Activated T-helper 1 cell treated with anti-CD3 and anti-CD28 coated beads, Interleukin-12 subunit alpha, Interleukin-12 subunit beta, Interleukin-2, Interleukin-4 antibody, amounts not matched to agents 30 ng/mL and 10 ng/mL and 1 ng/mL, durations not matched to agents 14 hours and 24 hours and 36 hours (primary cell): ENCODE data around the gene ATAD1. TPM values are rescaled to one million over a fixed set of nuclear protein-coding genes. Genes with fewer than 3 reads are reported as not detected.
"Not testable (repeated sequence)": the region's sequence is repeated elsewhere in the genome, so short reads cannot be mapped to it uniquely, and the experiment has no call there.

Source experiments
- DNase-seq: peaks from one replicate; pipeline ENCODE4 v3.0.0; 2021; ENCODE audit warnings: low spot score
- H3K27ac Mint-ChIP-seq: one replicate; pipeline ENCODE4 v1.8.0; 2021; ENCODE audit warnings: mild to moderate bottlenecking, mixed read lengths
- H3K27me3 Mint-ChIP-seq: one replicate; pipeline ENCODE4 v1.8.0; 2022; ENCODE audit warnings: mild to moderate bottlenecking, moderate library complexity, mixed read lengths; ENCODE audit not compliant: insufficient read depth
- H3K36me3 Mint-ChIP-seq: one replicate; pipeline ENCODE4 v1.8.0; 2021; ENCODE audit warnings: low read depth, mixed read lengths
- H3K4me1 Mint-ChIP-seq: one replicate; pipeline ENCODE4 v1.8.0; 2021; ENCODE audit warnings: low read depth, mixed read lengths
- H3K4me3 Mint-ChIP-seq: one replicate; pipeline ENCODE4 v1.8.0; 2021; ENCODE audit warnings: mild to moderate bottlenecking, moderate library complexity, mixed read lengths
- H3K9me3 Mint-ChIP-seq: one replicate; pipeline ENCODE4 v1.8.0; 2021; ENCODE audit warnings: mixed read lengths
- intact Hi-C: fragments of 100-400 bp; cut with micrococcal nuclease; formaldehyde crosslinking; loops from one replicate; pipeline ENCODE4 v1.15.1; 2024
- total RNA-seq: library from RNA; stranded (reverse); gene quantifications from 2 replicates; pipeline ENCODE4 v1.2.3, GENCODE V29; 2022

Gene ATAD1, protein sequence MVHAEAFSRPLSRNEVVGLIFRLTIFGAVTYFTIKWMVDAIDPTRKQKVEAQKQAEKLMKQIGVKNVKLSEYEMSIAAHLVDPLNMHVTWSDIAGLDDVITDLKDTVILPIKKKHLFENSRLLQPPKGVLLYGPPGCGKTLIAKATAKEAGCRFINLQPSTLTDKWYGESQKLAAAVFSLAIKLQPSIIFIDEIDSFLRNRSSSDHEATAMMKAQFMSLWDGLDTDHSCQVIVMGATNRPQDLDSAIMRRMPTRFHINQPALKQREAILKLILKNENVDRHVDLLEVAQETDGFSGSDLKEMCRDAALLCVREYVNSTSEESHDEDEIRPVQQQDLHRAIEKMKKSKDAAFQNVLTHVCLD
- 50.1 and 53.0 TPM in 2 replicates for total RNA-seq

DNA sequence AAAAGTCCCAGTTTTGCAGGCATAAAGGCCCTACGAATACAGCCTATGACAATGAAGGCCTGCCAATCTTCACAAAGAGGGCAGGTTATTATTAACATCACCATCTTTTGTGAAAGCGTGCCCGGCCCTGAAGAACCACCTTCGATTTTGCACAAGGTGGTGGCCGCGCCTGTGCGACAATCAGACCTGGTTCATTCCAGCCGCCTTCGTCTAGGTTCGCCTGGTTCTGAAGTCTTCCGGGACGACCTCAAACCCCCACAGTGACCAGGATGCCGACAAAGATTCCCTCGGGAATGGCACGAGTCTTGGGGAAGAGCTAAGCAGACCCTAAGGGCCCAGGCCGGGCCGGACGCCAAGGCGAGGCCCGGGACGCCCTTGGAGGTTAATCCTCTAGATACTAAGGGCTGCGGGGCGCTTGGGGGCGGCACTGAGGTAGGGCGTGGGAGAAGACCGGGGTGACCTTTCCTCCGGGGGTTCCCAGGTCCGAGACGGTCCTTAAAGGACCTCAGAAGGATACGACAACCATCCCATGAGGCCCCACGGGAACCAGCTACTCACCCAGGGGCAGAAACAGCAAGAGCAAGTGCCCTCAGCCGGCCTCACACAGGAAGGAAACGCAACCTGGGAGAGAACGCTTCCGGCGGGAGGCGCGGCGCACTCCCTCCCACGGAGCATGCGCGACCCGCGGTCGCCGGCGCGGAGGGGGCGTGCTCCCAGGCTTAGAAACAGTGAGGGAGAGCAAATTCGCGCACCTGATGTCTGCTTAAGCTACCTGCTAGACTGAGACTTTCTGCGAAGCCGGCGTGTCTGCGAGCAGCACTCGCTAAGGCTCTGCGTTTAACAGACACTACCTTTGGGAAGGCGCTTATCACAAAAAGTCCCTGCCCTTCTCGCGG lies at the start of gene ATAD1:
ATAD1 (minus strand) TSS at position 618 of the 896 bp plus-strand sequence. CDS start 3,627 bp downstream, outside the sequence.
- H3K9me3 Mint-ChIP-seq, result no peaks in the 10 kb centered on the region
- H3K4me1 Mint-ChIP-seq, result peaks cover 40% of the 10 kb centered on the region
- peaks cover 10% of the 10 kb centered on the region for H3K36me3 Mint-ChIP-seq
- intact Hi-C loops, result loop anchor here (1.0 kb wide), 3 partner anchors 44 to 735 kb away; partner anchors contain the start of gene MINPP1
- peak within 1 kb of the TSS; percentile 93 for H3K4me3 Mint-ChIP-seq
- H3K27me3 Mint-ChIP-seq, result peaks cover 4% of the 10 kb centered on the region
- DNase-seq, result peak; percentile 88
- H3K27ac Mint-ChIP-seq, result peak within 1 kb of the TSS; percentile 98

DNA sequence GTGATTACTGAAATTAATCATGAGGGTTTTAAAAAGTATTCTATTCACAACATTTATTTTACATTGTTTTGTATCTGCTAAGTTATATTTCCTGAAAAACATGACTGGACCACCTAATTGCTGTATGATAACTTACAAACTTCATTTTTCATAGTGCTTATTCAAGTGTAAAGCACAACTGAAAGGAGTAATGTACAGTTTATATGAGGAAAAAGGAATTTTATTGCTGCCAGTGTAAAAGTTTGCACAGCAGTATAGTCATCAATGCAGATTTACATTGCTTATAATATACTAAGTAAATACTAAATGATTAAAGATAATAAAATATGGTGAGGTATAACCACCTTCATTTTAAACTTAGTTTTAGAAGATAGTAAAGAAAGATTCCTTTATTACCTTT lies 49.4 kb upstream of the ATAD1 start:
- intact Hi-C loops, result loop anchor here (5.0 to 10.0 kb wide), 3 partner anchors 50 to 1217 kb away; no protein-coding TSS in a partner anchor
- Mint-ChIP-seq H3K9me3 (no peaks in the 10 kb centered on the region), H3K36me3 (peaks cover 26% of the 10 kb centered on the region), H3K27ac (no peak overlapping the region), H3K4me1 (peaks cover 60% of the 10 kb centered on the region), H3K27me3 (no peaks in the 10 kb centered on the region), H3K4me3 (peak overlapping the region; percentile 97)
- no peak for DNase-seq

DNA sequence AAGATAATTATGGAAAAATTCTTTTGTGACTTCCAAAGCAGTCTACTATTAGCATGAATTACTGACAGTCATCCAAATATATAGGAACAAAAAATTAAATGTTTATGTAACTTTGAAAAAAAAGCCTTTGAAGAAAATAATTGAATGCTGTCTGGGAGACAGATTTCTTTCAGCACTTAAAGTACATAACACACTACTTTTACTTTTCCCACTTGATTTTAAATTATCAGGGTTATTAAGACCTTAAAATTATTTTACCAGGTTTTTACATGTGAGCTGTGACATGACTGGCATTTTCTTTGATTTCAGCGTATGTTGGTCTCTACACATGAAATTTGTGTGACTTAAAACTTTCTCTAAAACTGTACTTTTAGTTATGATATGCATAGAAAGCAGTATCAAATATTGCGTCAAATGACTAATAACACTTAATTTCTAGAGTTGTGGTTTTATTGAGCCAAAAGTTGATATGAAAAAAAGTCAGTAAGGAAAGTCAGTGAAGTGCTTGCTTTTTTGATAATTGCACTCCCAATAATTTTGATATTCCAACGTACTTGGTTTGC lies 48.5 kb upstream of the ATAD1 start:
- no peak for DNase-seq
- peak overlapping the region; percentile 34 for H3K27ac Mint-ChIP-seq
- no peaks in the 10 kb centered on the region for H3K9me3 Mint-ChIP-seq
- intact Hi-C loops, result loop anchor here (5.0 to 10.0 kb wide), 3 partner anchors 51 to 1218 kb away; no protein-coding TSS in a partner anchor
- peaks cover 68% of the 10 kb centered on the region for H3K4me1 Mint-ChIP-seq
- no peaks in the 10 kb centered on the region for H3K27me3 Mint-ChIP-seq
- peak overlapping the region; percentile 97 for H3K4me3 Mint-ChIP-seq
- peaks cover 26% of the 10 kb centered on the region for H3K36me3 Mint-ChIP-seq

DNA sequence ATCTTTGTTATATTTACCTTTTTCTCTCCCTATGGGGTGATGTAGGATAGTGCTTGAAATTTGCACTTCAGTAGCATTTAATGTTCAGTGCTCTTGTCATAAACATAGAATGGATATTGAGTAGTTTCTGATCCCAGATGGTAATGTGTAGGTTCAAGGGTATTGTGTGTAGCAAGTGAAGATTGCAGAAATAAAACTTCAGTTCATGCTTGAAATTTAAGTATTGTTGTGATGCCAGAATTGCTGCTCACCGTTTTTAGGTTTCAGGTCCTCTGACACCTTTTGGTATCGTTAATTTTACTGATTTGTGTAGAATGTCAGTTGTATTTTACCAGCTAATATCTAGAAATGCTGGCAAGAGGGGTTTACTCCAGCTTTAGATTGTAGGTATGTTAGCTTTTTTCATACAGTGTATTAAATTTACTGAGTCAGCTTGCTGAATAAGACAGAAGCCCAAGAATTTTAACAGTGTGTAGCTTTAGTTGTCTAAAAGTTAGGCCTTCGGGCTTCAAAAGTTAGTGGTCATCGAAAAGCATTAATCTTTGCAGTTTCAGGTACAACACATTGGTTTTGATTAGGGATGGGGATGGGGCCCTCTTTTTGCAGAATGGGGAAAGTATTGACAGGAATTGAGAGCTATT lies 47.3 kb upstream of the ATAD1 start:
- intact Hi-C loops, result loop anchor here (1.0 to 10.0 kb wide), 5 partner anchors 52 to 1219 kb away; partner anchors contain the start of gene FAS
- Mint-ChIP-seq H3K36me3 (peaks cover 22% of the 10 kb centered on the region), H3K4me1 (peaks cover 69% of the 10 kb centered on the region), H3K27ac (peak overlapping the region; percentile 85), H3K4me3 (peak overlapping the region; percentile 97), H3K9me3 (no peaks in the 10 kb centered on the region), H3K27me3 (peaks cover under 1% of the 10 kb centered on the region)
- no peak for DNase-seq

DNA sequence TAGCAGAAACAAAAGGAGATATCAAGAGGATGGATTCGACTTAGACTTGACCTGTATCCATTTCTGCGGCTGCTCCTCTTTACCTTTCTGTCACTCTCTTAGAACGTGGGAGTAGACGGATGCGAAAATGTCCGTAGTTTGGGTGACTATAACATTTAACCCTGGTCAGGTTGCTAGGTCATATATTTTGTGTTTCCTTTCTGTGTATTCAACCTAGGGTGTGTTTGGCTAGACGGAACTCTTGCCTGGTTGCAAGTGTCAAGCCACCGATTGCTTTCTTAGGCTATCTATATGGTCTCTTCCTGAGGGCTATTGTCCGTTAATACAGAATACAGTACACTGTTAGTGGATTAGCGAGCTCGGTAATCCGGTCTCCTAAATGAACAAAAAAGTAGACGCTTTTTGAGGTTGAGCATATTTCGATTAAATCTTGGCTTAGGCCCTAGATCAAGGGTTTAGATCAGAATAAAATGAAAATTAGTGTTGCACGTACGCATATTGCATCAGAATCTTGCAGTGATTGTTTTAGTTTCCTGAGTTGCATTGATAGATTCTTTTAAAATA lies 46.6 kb upstream of the ATAD1 start:
- H3K4me1 Mint-ChIP-seq, result peaks cover 73% of the 10 kb centered on the region
- peak overlapping the region; percentile 97 for H3K4me3 Mint-ChIP-seq
- peaks cover 5% of the 10 kb centered on the region for H3K27me3 Mint-ChIP-seq
- H3K27ac Mint-ChIP-seq, result peak overlapping the region; percentile 85
- peaks cover 22% of the 10 kb centered on the region for H3K36me3 Mint-ChIP-seq
- DNase-seq, result no peak
- no peaks in the 10 kb centered on the region for H3K9me3 Mint-ChIP-seq
- intact Hi-C loops, result loop anchor here (1.0 to 10.0 kb wide), 8 partner anchors 53 to 1838 kb away; partner anchors contain the start of genes FAS, KIF20B and STAMBPL1

DNA sequence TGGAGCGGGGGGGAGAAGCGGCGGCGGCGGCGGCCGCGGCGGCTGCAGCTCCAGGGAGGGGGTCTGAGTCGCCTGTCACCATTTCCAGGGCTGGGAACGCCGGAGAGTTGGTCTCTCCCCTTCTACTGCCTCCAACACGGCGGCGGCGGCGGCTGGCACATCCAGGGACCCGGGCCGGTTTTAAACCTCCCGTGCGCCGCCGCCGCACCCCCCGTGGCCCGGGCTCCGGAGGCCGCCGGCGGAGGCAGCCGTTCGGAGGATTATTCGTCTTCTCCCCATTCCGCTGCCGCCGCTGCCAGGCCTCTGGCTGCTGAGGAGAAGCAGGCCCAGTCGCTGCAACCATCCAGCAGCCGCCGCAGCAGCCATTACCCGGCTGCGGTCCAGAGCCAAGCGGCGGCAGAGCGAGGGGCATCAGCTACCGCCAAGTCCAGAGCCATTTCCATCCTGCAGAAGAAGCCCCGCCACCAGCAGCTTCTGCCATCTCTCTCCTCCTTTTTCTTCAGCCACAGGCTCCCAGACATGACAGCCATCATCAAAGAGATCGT lies 46.0 kb upstream of the ATAD1 start:
- Mint-ChIP-seq H3K36me3 (peaks cover 22% of the 10 kb centered on the region), H3K4me3 (peak overlapping the region; percentile 97), H3K27ac (peak overlapping the region; percentile 85), H3K4me1 (peaks cover 70% of the 10 kb centered on the region)
- H3K27me3 Mint-ChIP-seq, H3K9me3 Mint-ChIP-seq, DNase-seq: not testable (repeated sequence)
- intact Hi-C loops, result loop anchor here (1.0 to 10.0 kb wide), 7 partner anchors 227 to 1838 kb away; partner anchors contain the start of genes FAS, KIF20B and STAMBPL1

DNA sequence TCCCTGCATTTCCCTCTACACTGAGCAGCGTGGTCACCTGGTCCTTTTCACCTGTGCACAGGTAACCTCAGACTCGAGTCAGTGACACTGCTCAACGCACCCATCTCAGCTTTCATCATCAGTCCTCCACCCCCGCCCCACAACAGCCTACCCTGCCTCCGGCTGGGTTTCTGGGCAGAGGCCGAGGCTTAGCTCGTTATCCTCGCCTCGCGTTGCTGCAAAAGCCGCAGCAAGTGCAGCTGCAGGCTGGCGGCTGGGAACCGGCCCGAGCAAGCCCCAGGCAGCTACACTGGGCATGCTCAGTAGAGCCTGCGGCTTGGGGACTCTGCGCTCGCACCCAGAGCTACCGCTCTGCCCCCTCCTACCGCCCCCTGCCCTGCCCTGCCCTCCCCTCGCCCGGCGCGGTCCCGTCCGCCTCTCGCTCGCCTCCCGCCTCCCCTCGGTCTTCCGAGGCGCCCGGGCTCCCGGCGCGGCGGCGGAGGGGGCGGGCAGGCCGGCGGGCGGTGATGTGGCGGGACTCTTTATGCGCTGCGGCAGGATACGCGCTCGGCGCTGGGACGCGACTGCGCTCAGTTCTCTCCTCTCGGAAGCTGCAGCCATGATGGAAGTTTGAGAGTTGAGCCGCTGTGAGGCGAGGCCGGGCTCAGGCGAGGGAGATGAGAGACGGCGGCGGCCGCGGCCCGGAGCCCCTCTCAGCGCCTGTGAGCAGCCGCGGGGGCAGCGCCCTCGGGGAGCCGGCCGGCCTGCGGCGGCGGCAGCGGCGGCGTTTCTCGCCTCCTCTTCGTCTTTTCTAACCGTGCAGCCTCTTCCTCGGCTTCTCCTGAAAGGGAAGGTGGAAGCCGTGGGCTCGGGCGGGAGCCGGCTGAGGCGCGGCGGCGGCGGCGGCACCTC lies 45.3 kb upstream of the ATAD1 start, which contains the start of the genes KLLN and PTEN:
KLLN (minus strand) TSS at position 481 of the 891 bp plus-strand sequence. CDS start 1,046 bp downstream, outside the sequence.
PTEN (plus strand) TSS at position 573 of the 891 bp plus-strand sequence. CDS start 845 bp downstream, outside the sequence.
- peaks cover 63% of the 10 kb centered on the region for H3K4me1 Mint-ChIP-seq
- peak within 1 kb of the TSS; percentile 97 for H3K4me3 Mint-ChIP-seq
- intact Hi-C loops, result loop anchor here (1.0 to 10.0 kb wide), 6 partner anchors 228 to 1839 kb away; partner anchors contain the start of genes KIF20B and STAMBPL1
- DNase-seq, result peak; percentile 80
- peaks cover 16% of the 10 kb centered on the region for H3K36me3 Mint-ChIP-seq
- H3K9me3 Mint-ChIP-seq, result no peaks in the 10 kb centered on the region
- H3K27ac Mint-ChIP-seq, result peak within 1 kb of the TSS; percentile 92
- H3K27me3 Mint-ChIP-seq, result peaks cover 5% of the 10 kb centered on the region

DNA sequence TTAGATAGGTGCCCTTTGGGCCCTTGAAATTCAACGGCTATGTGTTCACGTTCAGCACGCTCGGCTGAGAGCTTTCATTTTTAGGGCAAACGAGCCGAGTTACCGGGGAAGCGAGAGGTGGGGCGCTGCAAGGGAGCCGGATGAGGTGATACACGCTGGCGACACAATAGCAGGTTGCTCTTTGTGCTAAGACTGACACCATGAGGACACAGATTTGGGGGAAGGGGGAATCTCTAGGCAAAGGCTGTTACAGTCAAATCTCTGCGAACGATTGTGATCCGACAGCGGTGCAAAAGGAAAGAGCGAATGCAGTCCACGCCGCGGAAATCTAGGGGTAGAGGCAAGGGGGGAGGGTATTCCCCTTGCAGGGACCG lies 44.6 kb upstream of the ATAD1 start:
- H3K27me3 Mint-ChIP-seq, result peaks cover 5% of the 10 kb centered on the region
- DNase-seq, result no peak
- peak overlapping the region; percentile 94 for H3K4me3 Mint-ChIP-seq
- H3K27ac Mint-ChIP-seq, result peak overlapping the region; percentile 92
- H3K9me3 Mint-ChIP-seq, result no peaks in the 10 kb centered on the region
- H3K36me3 Mint-ChIP-seq, result peaks cover 16% of the 10 kb centered on the region
- peaks cover 57% of the 10 kb centered on the region for H3K4me1 Mint-ChIP-seq
- intact Hi-C loops, result loop anchor here (1.0 to 10.0 kb wide), 11 partner anchors 44 to 1840 kb away; partner anchors contain the start of genes ATAD1, KIF20B and STAMBPL1

DNA sequence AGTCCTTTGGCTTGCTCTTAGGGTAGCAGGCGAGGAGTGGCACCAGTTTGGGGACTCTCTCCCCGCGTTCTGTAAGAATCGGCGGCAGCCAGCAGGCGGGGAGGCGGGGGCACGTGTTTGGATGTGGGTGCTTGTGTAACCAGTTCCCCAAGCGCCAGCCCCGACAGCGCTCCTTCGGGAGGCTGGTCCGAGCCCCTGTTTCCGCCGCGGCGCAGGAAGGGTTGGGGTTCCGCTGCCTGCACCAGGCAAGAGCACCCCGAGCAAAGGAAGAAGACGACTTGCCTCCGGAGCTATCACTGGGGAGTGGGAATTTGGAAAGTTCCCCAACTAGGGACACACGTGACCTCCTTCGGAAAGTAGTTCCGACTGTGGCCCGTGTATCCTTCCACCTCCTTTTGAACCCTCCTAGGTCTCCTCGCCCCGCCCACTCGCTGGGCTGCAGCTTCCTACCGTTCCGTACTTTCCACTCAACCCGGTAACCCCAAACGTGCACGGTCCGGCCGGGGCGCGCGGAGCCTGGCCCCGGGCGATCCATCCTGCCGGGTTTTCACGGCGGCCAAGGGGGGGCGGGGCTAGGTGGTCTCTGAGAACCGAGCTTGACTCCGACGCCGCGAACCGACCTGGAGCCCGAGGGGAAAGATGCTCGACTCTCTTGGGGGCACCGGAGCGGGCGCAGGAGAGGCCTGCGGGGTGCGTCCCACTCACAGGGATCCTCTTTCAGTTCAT lies 44.1 kb upstream of the ATAD1 start:
- intact Hi-C loops, result loop anchor here (1.0 to 10.0 kb wide), 11 partner anchors 44 to 1840 kb away; partner anchors contain the start of genes ATAD1, KIF20B and STAMBPL1
- H3K36me3 Mint-ChIP-seq, result peaks cover 16% of the 10 kb centered on the region
- peak overlapping the region; percentile 92 for H3K27ac Mint-ChIP-seq

DNA sequence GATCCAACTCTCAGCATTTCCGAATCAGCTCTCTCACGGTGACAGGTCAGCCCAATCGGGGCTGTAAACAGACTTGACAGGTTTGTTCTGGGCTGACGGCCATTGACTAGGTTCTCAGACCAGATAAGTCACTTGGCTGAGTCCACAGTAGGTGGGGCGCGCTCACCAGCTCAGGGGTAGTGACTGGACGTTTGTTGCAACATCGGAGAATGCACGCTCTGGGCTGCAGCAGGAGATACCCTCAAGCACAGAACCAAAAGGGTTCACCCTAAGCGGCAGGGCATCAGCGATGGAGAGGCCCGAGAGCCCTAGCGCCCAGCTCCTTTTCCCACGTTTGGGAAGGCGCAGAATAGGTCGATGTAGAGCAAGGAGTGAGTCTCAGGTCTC lies 43.5 kb upstream of the ATAD1 start:
- DNase-seq, result no peak
- Mint-ChIP-seq H3K27ac (peak overlapping the region; percentile 92), H3K4me3 (peak overlapping the region; percentile 94), H3K9me3 (no peaks in the 10 kb centered on the region), H3K27me3 (peaks cover 5% of the 10 kb centered on the region), H3K4me1 (peaks cover 47% of the 10 kb centered on the region), H3K36me3 (peaks cover 13% of the 10 kb centered on the region)
- intact Hi-C loops, result loop anchor here (1.0 to 10.0 kb wide), 5 partner anchors 291 to 1841 kb away; partner anchors contain the start of genes KIF20B and STAMBPL1

More for the DNA sequence above, 44.1 kb upstream of the ATAD1 start:
- H3K4me1 Mint-ChIP-seq, result peaks cover 52% of the 10 kb centered on the region
- peak; percentile 91 for DNase-seq
- peak overlapping the region; percentile 94 for H3K4me3 Mint-ChIP-seq
- H3K27me3 Mint-ChIP-seq, result peaks cover 5% of the 10 kb centered on the region
- no peaks in the 10 kb centered on the region for H3K9me3 Mint-ChIP-seq
